HG03066 (cell line): ENCODE results near the gene IL17RA.
"Not testable (repeated sequence)": the region's sequence is repeated elsewhere in the genome, so short reads cannot be mapped to it uniquely, and the experiment has no call there.

Source experiments
- ATAC-seq: cut with Tn5 transposase; IDR thresholded peaks from one replicate; pipeline ENCODE4 v1.9.1; 2021; ENCODE audit warnings: low read depth; ENCODE audit not compliant: unreplicated experiment

IL17RA gene

GRCh38 chr22:17118342-17118741 lies 33.5 kb downstream of the IL17RA start:
- ATAC-seq: no peak

GRCh38 chr22:17119481-17120202 lies 34.8 kb downstream of the IL17RA start:
- ATAC-seq: no peak

GRCh38 chr22:17120281-17120680 lies 35.5 kb downstream of the IL17RA start:
- no peak for ATAC-seq

- no peak for ATAC-seq
Observed at GRCh38 chr22:17120711-17121232, 36.0 kb downstream of the IL17RA start.

DNA sequence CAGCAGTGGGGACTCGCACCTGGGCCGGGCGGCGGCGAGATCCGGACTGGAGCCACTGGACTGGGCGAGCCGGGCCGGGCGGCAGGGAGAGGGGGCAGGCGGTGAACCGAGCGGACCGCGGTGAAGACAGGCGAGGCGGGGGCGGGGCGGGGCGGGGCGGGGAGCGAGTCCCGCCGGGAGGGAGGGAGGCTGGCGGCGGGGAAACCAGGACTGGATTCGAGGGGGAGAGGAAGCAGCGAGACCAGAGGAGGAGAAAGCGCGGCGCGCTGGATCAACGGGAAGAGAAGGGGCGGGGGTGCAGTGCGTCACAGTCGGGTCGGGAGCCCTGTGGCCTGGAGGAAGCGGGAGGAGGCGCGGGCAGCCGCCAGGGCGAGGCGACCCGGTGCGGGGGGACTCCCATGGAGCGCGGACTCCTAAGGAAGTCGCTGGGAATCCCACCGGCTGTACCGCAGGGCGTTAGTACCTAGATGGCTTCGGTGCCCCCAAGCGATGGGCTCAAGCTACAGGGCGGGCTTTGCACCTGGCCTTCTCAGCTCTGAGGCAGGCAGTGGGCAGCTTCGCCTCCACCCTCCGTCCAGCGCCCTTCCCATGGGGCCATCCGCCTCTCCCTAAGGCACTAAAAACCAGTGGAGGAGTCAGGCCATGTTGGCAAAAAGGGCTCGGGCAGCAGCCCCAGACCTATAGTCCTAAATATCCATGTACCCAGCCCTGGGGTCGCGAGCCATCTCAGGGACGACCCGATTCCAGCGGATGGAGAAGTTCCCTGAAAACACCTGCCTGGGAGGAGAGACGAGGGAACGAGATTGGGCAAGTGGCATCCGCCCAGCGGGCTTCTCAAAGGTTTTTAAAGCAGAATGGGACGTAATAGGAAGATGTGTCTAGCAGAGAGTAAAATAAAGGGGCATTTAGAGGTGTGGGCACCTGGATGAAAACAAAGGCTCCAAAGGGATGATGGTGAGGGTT lies 36.7 kb downstream of the IL17RA start, which contains the start of gene TMEM121B:
Gene TMEM121B, minus strand, starts transcription at position 128 of the 963 bp plus-strand sequence. CDS start 233 bp downstream, outside the sequence.
- ATAC-seq: no peak

- ATAC-seq: no peak
Observed at GRCh38 chr22:17130199-17130598, 45.4 kb downstream of the IL17RA start.

DNA sequence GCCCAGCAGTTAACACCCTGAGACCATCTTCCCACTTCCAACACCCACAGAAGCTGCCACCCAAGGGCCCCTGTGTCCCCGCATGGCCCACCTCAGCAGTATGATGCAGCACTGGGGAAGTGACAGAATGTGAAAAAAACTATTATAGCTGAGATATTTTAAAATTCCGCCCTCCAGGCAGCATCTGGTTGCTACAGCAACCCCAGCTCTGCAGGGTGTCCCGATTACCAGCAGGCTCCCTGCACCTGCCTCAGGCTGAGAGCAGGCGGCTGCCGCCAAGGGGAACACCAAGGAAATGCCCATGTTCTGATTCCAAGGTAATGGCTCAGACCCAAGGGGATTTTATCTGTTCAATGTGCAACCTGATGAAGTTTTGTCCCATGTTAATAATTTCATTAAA lies 46.9 kb downstream of the IL17RA start:
- no peak for ATAC-seq

- no peak for ATAC-seq
Observed at GRCh38 chr22:17132112-17132511, 47.3 kb downstream of the IL17RA start.

GRCh38 chr22:17133137-17133536 lies 48.3 kb downstream of the IL17RA start:
- ATAC-seq: no peak

- ATAC-seq: no peak
Observed at GRCh38 chr22:17135153-17135760, 50.5 kb downstream of the IL17RA start.

- no peak for ATAC-seq
Observed at GRCh38 chr22:17137170-17137569, 52.4 kb downstream of the IL17RA start.

- no peak for ATAC-seq
Observed at GRCh38 chr22:17137861-17138425, 53.1 kb downstream of the IL17RA start.

DNA sequence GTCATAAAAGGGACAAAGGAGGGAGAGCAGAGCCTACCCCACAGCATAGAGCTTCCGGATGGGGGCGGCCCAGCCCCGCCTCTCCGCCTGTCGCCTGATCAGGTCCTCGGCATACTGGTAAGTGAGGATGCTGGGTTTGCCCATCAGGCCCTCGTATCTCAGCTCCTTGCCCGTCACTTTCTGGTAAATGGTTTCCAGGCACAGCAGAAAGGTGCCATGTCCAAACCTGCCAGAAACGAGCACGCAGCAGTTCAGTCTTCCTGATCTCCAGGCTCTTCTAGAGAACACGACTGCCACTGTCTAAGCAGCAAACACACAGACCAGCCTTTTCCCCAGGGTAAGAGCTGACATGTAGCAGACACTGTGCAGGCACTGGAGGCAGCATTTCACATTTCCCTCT lies 53.7 kb downstream of the IL17RA start:
- ATAC-seq: no peak

DNA sequence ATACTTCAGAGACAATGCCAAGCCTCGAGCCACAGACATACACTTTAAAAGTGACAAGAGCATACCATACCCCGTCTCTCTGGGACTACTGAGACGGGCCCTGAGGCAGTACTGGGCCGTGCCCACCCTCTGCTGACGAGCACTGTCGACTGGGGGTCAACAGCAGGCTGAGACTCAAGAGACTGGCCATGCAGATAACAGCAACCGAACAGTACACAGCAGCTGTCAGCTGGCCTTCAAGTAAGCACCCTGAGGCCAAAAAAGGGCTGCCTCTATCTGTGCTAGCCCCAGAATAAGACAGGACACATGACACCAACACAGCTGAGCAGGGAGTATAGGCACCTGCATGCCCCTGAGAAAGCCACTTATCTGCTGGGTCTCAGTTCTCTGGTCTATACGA lies 55.2 kb downstream of the IL17RA start:
- no peak for ATAC-seq

DNA sequence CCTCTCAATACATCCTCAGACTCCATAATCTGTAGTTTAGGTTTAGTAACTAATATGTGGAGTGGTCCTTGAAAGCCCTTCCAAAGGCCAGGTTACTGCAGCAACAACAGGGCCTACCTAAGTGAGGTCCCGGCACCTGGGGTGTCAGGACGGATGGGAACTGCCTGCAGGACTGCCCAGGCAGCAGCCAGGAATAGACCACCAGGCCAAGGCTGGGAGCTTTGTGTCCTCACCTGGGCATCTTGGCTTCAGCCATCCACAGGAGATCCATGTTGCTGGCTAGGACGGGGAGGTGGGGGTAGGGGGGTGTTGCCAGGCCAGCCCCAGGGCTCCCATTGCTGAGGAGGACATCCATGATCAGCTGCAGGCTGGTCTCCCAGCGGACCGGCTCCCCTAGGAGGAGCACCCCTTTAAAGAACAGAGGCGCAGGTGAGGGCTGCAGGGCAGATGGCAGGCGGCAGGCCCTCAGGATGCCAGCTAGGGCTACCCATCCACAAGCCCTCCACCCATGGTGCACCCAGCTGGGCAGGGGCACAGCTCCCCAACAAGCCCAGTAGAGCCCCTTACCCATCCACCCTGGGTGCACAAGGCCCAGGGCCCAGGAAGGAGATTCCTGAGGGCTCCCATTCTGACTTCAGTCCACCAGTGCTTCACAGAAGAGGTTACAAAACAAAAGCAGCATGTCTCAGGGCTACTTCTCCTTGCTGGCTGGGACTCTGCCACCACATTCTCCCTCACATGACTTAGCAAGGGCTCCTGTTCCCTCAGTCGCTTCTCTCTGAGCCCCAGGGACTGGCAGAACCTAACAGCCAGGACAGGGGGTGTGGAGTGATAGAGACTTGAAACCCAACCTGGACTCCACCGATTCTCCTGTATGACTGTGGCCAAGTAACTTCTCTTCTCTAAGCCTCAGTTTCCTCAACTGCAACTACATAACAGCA lies 56.3 kb downstream of the IL17RA start:
- ATAC-seq: no peak

DNA sequence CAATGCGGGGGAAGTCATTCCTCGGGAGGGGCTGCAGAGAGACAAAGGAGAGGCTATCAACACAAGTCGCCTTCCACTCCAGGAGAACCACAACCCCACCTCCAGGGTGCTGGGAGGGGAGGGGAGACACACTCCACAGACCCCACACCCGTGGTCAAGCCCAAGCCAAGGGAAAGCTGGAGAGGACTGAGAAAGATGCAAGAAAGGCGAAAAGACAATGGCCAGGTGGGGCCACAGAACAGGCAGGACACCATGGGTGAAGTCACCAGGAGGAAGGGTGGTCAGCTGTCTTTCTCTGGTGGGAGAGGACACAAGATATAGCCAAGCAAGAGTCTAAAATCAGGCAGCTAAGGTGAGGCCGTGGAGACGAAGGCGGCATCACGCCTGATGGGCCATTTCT lies 58.3 kb downstream of the IL17RA start:
- no peak for ATAC-seq

GRCh38 chr22:17143826-17144225 lies 59.0 kb downstream of the IL17RA start:
- no peak for ATAC-seq

GRCh38 chr22:17145021-17145680 lies 60.4 kb downstream of the IL17RA start:
- no peak for ATAC-seq

GRCh38 chr22:17147458-17147857 lies 62.7 kb downstream of the IL17RA start:
- not testable (repeated sequence) for ATAC-seq
